NOMO-1 treated with dmso at 0.1 percent for 144 hours (cell line): Measurements from ENCODE around the gene CHST13.

Experiments
- DNase-seq: peaks from one replicate; lab custom pipeline; 2025; ENCODE audit not compliant: unreplicated experiment; lab: John Stamatoyannopoulos, UW

Gene CHST13

GRCh38 chr3:126487151-126487771 is 36.7 kb upstream of the CHST13 start:
- DNase-seq, result peak; percentile 52

DNA sequence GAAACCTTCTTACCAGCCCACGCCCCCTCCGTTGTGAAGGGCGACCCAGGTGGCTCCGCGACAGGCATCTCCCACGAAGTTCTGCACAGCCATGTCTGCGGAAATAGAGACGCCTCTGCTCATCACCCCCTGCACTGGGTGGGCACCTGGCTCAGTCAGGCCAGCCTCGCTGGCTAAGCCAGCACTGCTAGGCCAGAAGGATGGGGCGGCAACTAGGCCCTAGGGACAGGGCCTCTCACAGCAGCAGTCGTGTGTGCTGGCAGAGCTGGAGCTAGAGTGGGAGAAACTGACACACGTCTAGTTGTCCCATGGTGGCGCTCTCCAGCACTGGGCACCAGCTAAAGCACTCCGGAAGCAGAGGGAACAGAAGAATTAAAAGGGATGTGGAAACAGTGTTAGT is 35.8 kb upstream of the CHST13 start:
- no peak for DNase-seq

DNA sequence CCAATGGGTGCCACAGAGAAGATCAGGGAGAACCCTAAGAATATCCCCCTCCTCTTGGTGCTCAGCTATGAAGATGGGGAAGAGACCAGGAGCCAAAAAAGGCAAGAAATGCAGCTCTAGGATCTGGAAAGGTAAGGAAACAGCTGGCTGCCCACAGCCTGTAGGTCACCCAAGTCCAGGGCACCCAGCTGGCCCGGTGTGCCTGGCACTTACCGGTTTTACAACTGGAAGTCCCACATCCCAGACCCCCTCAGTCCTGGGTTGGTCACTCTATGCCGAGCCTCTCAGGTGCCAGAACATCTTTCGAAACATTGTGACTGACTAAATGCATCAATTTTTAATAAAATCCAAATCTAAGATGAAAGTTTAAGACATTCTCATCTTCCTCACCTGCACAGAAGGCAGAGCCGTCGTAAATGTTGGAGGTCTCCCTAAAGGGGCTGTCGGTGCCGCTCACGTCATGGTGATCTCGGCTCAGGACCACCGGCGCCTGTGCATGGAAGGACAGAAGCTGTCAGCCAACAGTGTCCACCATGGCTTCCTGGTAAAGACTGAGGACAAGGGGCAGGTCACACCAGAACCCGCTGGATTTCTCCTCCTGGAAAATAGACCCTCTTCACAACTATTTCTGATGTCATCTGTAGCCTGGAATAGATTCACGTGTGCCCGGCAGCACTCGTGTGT is 34.9 kb upstream of the CHST13 start:
- DNase-seq, result no peak

- DNase-seq, result no peak
These were observed 33.3 kb upstream of the CHST13 start for GRCh38 chr3:126490619-126491018.

DNA sequence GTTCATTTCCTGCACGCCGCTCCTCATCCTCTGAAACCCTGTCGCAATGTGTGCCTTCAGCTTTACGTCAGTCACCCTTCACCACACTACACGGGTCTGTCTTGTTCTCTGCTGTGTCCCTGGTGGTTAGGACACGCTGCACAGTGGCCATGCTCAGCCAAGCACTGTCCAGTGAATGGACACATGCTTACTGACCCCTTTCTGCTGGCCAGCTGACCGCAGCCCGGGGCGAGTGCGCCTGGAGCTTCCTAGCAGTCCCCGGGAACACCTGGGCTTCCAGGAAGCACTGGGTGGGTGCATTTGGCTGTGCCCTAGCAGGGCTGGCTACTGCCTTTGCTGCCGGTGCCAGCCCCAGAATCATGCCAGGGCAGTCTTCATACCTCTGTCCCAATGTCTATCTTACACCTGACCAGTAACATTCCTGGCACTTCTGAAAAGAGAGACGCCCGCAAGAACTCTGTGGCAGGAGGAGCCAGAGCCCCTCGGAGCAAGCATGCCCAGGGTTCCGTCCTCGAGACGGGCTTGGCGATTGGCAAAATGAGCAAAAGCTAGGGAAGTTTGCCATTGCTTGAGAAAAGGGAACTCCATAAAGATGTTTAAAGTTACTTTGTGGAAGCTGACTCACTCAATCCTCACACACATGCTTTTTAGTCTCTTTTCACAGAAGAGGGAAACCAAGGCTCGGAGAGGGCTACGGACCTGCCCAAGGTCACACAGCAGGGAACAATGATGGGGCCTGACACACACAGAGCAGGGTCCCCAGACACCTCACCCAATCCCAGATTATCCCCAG is 32.5 kb upstream of the CHST13 start:
- DNase-seq, result no peak

- no peak for DNase-seq
These were observed 30.9 kb upstream of the CHST13 start for GRCh38 chr3:126493051-126493450.

DNA sequence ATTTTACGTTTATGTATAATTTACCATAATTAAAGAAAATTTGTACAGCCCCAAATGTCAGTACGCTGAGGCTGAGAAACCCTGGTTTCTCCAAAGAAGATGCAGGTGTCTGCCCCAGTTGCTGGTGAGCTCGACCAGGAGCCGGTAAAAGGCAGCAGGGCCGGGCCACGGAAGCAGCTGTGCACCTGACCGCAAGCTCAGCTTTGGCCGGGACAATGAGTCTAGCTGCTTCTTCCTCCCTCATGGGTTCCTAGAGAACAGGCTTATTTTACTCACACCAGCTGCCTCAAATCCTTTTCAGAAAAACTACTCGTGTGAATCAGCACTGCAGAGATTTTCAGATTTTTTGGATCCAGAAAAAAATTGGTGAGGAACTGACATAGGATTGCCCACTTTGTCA is 30.2 kb upstream of the CHST13 start:
- no peak for DNase-seq

GRCh38 chr3:126494204-126494969 is 29.6 kb upstream of the CHST13 start:
- no peak for DNase-seq

- DNase-seq, result no peak
These were observed 29.1 kb upstream of the CHST13 start for GRCh38 chr3:126494970-126495230.

- no peak for DNase-seq
These were observed 28.2 kb upstream of the CHST13 start for GRCh38 chr3:126495786-126496185.

DNA sequence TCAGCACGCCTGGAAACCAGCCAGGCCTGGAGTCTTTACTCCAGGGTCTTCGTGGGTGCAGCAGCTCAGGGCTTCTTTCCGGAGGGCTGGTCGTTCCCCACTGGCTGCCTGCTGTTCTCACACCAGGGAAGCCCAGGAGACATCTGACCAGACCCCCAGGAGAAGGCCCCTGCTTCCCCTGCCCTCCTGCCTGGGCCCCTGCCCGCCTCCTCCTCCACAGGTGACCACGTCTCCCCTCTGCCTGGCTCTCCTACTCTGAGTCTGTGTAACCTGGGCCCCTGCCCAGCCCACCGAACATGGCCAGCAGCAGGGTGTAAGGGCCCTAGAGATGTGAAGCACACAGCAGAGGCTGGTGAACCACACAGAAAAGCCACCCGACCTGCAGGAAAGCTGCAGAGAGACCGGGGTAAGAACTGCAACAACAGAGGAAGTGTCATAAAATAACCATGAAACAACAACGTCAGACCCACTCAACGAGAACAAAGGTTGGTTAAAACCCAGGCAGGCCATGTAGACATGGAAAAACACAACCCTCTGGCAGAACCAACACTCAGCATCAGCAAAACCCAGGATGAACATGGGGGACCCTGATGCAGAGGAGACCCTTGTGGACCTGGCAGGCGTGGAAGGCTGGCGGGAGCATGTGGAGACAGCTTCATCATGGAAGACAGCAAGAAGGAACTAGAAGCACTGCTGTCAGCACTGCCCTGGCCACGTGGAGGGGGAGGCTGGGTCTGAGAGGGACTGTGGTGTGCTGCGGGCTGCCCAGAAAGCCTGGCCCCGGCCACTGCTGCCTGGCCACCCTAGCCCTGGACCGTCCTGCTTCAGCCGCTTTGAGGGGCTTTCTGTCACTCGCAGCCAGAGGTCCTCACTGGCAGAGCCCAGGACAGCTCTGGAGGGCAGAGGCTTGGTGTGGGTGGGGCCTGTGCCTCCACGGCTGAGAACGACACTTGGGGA is 26.8 kb upstream of the CHST13 start:
- DNase-seq, result no peak

DNA sequence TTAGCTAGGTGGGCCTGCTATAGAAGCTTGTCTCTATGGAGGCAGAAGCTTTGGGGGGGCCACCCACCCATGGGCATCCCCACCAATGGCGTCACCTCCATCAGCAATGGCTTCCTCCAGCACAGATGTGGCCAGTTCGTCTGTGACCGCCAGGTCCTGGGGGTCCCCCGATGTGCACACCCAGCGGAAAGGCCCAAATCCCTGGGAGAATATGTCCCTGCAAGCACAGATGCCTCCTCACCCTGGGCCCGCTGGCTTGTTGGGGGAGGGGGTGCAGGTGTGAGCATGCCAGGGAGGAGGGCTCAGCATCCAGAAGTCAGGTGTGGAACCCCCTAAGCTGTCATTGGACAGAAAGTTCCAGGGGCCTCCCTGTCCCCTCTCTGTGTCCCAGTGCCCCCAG is 26.0 kb upstream of the CHST13 start:
- no peak for DNase-seq

- DNase-seq, result no peak
These were observed 25.5 kb upstream of the CHST13 start for GRCh38 chr3:126498461-126498860.

- DNase-seq, result no peak
These were observed 25.0 kb upstream of the CHST13 start for GRCh38 chr3:126498929-126499328.

DNA sequence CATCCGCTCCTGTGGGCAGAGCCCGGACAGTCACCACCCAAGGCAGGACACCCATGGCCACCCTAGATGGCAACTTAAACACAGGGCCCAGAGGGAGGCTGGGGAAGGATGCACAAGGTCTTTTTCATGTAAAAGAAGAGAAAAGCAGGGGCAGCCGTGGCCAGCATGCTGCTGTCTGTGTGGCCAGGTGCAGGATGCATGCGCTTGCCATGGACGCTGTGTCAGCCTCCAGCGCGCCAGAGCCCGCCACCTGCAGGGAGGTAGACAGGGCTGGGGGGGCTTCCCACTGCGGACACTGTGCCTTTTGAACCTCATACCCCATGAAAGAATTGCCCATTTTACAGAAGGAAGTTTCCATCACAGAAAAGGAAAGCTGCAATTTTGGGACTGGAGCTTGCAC is 24.6 kb upstream of the CHST13 start:
- DNase-seq, result no peak

DNA sequence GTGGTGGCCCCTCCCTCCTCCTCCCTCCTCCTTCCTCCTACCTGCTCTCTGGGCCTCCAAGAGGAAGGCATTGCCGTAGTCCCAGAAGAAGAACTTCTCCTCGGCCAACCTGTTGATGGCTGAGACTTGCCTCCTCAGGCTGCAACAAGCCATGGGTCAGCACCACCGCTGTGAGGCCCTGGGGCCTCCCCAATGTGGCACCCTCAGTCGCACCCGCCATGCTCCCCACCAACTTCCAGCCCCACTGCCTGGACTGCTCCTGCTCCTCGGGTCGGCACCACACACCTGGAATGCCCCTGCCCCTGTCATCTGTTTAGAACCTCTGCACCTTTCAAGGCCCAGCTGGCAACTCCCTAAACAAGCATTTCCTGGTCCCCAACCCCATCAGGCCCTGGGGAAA is 23.9 kb upstream of the CHST13 start:
- DNase-seq, result no peak

DNA sequence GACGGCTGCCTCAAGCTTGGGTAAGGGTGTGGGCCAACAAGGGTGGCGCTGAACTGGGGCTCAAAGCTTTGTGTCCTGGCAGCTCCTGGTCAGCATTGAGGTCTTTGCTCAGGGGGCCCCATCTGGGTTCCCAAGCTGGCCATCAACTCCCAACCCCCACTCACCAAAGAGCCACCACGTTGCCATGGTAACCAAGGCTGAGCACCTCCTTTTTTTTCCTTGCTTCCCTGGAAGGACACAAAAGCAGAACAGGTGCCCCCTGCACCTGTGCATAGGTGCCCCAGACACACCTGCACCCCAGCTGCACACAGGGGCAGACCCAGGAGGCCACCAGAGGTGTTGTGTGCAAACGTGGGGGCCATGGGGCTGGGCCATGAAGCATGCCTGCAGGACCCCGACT is 22.9 kb upstream of the CHST13 start:
- DNase-seq, result no peak

DNA sequence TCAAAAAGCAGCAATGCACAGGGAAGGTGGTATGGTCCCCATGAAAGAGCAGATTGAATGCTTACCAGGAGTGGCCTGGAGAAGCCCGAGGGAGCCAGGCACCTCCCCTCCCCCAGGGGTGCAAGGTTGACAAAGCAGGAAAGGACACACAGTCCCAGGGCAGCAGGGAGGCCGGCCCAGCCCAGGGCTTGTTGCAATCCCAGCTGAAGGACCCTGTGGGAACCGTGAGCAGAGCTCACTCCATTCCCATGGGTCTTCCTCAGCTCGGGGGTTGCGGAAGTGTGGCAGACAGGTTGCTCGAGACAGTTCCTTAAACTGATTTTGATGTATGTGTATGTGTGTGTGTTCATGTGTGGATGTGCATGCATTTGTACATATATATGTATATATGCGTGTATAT is 22.2 kb upstream of the CHST13 start:
- no peak for DNase-seq

DNA sequence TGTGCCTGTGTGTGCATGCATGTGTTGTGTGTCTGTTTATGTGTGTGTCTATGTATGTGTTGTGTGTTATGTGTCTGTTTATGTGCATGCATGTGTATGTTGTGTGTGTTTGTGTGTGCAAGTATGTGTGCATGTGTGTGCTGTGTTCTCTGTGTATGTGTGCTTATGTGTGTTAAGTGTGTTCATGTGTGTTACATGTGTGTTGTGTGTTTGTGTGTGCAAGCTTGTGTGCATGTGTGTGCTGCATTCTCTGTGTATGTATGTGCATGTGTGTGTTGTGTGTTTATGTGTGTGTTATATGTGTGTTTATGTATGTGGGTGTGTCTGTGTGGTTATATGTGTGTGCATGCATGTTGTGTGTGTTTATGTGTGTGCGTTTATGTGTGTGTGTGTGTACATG is 21.3 kb upstream of the CHST13 start:
- no peak for DNase-seq

- no peak for DNase-seq
These were observed 20.3 kb upstream of the CHST13 start for GRCh38 chr3:126503701-126504100.

- DNase-seq, result no peak
These were observed 16.1 kb upstream of the CHST13 start for GRCh38 chr3:126507886-126508285.
